ENCODE data around the gene OR2AT4.
"Not testable (repeated sequence)": the region's sequence is repeated elsewhere in the genome, so short reads cannot be mapped to it uniquely, and the experiment has no call there.

Gene OR2AT4

DNA sequence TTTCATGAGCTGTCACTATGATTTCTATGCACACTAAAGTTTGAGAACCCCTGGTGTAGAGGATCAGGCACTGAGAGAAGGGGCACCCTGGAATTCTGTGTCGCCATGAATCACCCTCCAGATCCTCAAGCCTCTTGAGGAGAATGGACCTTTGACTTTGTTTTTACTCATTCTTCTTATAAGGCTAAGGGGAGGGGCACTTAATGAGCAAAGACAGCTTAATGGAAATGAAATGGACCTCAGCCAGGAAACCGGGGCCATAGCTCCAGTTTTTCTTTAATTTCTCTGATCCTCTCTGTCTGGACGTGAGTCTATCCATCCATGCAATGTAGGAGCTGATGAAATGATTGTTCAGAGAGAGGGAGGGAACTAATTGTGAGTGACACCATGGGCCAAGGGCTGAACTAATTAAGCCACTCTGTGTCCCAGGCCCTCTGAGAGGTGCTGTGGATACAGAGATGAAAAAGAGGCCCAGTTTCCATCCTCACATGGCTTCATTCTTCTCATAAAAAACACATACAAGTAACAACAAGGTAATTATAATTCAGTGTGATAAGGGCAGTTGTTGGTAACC is 32.8 kb downstream of the OR2AT4 start:
- no peak for DNase-seq

DNA sequence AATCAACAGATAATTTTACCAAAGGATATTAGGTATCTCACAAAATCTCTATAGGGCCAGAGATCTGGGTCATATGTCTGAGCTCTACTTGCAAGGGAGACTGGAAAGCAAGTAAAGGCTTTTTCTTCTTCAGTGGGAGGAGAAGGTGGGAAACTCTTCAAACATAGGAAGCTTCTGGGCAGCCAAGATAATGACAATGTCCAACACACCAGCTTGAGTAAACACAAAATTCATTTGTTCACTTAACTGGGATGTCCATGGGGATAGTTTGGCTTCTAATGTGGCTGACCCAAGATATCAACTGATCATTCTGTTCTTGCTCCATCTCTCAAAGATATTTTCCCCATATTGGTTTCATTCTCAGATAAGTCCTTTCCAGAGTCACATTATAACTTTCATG is 37.4 kb downstream of the OR2AT4 start:
- no peak for DNase-seq

DNA sequence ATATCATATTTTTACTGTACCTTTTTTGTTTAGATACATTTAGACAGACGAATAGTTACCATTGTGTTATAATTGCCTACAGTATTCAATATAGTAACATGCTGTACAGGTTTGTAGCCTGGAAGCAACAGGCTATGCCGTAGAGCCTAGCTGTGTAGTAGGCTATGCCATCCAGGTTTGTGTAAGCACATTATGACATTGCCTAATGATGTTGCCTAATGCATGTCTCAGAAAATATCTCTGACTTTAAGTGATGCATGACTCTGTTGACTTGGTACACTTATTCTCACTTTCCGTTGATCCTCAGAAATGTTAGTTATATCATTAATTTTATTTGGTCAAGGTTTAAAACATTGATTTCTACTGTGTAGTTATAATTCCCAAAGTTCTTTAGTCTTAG is 39.9 kb downstream of the OR2AT4 start:
- no peak for DNase-seq

DNA sequence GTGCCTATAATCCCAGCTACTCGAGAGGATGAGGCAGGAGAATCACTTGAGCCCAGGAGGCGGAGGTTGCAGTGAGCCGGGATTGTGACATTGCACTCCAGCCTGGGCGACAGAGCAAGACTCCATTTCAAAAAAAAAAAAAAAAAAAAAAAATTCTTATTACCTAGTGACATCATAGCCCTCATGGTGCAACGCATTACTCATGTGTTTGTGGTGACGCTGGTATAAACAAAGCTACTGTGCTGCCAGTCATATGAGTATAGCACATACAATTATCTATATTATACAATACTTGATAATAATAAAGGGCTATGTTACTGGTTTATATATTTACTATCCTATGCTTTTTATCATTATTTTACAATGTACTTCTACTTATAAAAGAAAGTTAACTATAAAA is 41.2 kb downstream of the OR2AT4 start:
- no peak for DNase-seq

DNA sequence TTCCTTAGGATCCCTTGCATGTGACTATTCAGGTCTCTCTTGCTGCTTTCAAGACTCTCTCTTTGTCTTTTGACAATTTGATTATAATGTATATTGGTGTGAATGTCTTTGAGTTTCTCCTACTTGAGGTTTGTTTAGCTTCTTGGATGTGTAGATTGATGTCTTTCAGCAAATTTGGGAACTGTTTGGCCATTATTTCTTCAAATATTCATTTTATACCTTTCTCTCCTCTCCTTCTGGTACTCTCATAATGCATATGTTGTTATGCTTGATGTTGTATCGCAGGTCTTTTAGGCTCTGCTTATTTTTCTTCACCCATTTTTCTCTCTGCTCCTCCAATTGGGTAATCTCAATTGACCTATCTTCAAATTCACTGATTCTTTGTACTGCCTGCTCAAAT is 44.2 kb downstream of the OR2AT4 start:
- DNase-seq, result no peak

DNA sequence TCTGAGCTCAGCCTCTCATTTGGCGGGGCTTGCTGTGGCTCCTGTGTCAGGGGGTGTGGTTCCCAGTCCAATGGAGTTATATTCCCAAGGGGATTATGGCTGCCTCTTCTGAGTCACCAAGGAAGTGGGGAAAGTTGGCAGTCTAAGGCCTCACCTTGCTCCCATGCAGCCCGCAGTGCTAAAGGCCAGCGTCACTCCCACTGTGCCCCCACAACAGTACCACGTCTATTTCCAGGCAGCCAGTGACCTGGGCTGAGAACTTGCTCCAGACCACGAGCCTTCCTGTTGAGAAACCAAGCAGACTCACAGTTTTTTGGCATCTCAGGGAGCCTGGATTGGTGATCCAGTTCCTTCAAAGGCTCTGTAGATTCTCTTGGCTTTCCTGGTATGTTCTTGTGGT is 45.6 kb downstream of the OR2AT4 start:
- no peak for DNase-seq

DNA sequence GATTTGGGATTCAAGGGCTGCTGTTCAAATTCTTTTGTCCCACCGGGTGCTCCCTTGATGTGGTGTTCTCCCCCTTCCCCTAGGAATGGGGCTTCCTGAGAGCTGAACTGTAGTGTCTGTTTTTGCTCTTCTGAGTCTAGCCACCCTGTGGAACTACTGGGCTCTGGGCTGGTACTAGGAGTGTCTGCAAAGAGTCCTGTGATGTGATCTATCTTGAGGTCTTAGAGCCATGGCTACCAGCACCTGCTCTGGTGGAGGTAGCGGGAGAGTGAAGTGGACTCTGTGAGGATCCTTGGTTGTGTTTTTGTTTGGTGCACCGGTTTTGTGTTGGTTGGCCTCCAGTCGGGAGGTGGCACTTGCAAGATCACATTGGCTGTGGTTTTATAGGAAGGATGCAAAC is 46.2 kb downstream of the OR2AT4 start:
- DNase-seq, result no peak

DNA sequence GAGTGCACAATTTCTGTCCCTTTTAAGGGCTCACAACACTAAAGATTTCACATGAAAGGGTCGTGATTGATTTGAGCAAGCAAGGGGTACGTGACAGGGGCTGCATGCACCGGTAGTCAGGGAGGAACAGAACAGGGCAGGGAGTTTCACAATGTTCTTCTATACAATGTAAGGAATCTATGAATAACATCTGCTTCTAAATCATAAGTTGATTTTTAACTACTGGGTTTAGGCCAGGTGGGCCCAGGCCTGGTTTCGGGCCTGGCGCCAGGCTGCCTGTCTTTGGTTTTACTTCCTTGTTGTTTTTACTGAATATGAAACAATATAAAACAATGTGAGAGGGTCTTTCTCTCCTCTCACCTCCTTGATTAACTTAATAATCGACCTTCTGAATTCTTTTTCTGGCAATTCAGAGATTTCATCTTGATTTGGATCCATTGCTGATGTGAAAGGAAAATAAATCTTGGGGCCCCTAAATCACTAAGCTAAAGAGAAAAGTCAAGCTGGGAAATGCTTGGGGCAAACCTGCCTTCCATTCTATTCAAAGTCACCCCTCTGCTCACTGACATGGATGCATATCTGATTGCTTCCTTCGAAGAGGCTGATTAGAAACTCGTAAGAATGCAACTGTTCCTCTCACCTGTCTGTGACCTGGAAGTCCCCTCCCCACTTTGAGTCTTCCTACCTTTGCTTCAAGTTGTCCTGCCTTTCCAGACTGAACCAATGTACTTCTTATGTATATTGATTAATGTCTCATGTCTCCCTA is 47.0 kb downstream of the OR2AT4 start:
- DNase-seq, result not testable (repeated sequence)

DNA sequence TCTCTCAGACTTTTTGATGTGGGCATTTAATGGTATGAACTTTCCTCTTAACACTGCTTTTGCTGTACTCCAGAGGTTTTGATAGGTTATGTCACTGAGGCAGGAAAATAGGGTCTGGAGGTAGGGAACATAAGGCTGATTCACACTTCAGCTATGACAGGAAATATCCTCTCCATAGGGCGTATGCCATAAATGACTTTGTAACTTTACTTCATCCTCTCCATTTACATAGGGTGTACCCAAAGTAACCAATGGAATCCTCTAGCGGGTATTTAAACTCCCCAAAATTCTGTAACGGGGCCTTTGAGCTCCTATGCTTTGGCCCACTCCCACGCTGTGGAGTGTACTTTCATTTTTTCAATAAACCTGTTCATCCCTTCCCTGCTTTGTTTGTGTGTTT is 49.5 kb downstream of the OR2AT4 start:
- no peak for DNase-seq

DNA sequence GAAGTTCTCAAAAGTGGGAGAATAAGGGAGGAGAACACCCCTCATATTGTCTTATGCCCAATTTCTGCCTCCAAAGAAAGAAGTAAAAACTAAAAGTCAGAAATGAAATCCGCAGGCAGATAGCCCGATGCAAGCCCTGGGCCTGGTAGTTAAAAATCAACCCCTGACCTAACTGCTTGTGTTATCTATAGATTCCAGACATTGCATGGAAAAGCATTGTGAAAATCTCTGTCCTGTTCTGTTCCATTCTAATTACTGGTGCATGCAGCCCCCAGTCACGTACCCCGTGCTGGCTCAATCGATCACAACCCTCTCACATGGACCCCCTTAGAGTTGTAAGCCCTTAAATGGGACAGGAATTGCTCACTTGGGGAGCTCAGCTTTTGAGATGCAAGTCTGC is 50.0 kb downstream of the OR2AT4 start:
- not testable (repeated sequence) for DNase-seq

DNA sequence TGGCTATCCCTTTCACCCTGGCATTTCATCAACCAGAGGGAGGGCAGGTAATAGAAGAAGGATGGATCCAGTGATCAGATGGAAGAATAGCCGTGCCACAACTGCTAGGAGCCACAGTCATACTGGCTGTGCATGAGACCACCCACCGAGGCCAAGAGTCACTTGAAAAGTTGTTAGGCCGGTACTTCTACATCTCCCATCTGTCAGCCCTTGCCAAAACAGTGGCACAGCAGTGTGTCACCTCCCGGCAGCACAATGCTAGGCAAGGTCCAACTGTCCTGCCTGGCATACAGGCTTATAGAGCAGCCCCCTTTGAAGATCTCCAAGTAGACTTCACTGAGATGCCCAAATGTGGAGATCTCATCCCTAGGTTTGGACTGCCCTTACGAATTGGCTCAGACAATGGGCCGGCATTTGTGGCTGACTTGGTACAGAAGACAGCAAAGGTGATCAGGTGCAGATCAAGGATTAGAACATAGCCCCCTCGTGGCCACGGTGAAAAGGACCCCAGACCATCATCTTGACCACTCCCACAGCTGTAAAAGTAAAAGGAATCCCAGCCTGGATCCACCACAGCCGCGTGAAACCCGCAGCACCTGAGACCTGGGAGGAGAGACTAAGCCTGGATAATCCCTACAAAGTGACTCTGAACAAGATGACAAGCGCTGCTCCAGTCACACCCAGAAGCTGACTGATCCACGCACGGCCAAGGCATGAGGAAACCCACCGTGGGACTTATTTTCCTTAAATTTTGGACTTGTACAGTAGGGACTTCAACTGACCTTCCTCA is 52.1 kb downstream of the OR2AT4 start:
- not testable (repeated sequence) for DNase-seq

DNA sequence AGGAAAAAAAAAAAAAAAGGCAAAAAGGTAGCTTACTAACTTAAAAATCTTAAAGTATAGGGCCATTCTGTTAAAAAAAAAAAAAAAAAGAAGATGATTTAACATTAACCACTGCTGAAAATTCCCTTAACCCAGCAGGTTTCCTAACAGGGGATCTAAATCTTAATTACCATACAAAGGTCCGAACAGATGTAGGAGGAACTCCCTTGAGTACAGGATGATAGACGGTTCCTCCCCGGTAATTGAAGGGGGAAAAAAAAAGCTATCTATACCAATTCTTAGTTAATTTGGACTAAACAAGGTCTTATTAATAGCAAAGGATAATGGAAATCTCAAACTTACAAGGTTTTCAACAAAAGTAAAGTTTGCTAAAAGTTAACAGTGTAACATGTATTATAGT is 54.9 kb downstream of the OR2AT4 start:
- DNase-seq, result not testable (repeated sequence)

DNA sequence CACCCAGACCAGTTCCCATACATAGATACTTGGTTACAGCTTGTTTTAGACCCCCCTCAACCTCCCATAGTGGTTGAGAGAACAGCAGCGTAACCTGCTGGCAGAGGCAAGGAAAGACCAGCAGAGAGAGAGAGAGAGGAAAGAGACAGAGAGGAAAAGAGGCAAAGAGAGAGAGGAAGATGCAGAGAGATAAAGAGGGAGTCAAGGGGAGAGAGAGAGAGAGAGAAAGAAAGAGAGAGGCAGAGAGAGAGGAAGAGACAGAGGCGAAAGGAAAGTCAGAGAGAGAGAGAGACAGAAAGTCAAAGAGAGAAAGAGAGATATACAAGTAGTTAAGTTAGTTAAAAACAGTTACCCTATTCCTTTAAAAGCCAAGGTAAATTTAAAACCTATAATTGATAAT is 55.4 kb downstream of the OR2AT4 start:
- DNase-seq, result no peak

DNA sequence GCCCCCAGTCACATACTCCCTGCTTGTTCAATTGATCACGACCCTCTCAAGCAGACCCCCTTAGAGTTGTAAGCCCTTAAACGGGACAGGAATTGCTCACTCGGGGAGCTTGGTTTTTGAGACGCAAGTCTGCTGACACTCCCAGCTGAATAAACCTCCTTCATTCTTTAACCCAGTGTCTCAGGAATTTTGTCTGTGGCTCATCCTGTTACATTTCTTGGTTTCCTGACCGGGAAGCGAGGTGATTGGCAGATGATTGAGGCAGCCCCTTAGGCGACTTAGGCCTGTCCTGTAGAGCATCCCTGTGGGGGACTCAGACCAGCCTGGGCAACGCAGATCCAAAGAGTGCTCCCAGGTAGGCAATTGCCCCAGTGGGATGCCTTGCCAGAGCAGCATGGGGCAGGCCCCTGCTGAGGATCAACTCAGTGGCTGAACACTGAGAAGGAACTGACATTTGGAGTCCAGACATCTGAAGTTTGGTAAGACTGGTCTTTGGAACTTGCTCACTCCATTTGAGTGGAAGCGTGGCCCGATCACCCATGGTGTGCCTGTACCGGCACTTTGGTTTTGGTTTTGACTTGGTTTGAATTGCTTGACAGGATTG is 56.4 kb downstream of the OR2AT4 start:
- DNase-seq, result no peak

DNA sequence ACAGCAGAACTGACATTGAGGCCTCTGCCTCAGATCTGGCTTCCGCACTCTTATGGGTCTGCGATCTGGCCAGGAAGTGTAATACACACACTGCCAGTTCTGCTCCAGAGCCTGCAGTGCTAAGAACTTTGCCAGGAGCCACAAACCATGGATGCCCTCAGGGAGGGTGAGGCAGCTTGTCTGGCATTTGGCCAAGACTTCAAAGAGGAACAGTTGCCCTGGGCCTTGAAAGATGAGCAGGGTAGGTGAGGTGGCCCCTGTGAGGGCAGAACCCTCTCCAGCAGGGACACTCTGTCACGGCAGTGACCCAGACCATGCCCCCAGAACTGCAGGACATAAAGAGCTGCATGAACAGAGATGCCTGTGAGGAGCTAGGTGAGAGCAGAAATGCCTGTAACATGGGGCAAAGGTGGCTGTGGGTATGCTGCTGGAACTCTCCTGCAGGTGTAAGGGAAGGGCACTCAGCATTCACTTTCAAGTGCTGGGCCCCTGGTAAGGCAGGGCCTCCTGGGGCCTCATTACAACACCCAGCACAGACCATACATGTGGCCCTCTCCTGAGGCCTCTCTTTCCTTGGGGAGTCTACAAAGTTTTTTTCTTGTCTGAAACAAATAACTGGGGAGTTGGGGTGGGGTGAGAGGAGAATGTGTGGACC is 60.6 kb downstream of the OR2AT4 start:
- no peak for DNase-seq

DNA sequence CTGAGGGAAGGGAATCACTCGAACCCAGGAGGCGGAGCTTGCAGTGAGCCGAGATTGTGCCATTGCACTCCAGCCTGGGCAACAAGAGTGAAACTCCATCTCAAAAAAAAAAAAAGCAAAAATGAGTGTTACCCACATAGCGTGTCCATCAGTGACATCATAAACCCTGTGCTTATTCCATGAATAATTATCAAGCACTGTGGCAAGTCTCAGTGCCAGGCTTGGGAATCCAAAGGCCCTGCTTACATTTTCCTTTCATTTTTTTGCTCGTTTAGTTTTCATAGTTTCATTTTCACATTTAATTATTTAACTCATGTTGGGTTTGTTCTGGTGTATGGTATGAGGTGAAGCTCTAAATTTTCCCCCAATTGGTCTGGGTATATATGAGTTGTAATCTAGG is 61.4 kb downstream of the OR2AT4 start:
- DNase-seq, result no peak

DNA sequence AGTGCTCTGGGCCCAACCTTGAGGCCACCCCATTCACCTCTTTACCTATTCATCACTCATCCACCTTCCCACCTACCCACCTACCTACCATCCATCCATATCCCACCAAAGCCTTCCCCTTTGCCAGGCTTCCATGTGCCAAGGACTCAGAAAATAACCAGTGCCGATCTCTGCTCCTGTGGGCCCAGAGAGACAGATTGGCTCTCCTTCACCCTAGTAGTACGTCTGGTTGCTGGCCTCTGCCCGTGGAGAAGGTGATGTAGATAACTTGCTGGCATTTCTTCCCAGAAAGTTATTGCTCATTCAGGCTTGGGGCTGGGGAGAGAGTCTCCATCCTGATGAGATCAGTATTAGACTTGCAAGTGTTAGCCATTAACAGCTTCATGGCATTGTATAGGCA is 62.8 kb downstream of the OR2AT4 start:
- DNase-seq, result no peak

DNA sequence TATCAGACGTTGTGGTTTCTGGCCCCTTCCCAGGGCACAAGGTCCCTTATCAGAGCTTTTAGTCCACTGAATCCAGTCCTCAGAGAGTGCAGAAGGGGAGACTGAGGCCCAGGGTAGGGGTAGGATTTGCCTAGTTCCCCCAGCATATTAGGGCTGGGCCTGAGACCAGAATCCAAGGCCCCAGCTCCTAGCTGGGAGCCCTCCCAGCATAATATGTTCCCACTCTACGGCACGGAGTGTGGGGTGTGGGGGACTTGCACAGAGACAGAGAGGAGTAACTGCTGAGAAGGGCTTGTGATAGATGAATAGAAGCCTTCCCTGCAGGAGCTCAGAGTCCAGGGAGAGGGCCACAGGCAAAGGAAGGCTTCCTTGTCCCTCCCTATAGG is 64.1 kb downstream of the OR2AT4 start:
- DNase-seq, result no peak

DNA sequence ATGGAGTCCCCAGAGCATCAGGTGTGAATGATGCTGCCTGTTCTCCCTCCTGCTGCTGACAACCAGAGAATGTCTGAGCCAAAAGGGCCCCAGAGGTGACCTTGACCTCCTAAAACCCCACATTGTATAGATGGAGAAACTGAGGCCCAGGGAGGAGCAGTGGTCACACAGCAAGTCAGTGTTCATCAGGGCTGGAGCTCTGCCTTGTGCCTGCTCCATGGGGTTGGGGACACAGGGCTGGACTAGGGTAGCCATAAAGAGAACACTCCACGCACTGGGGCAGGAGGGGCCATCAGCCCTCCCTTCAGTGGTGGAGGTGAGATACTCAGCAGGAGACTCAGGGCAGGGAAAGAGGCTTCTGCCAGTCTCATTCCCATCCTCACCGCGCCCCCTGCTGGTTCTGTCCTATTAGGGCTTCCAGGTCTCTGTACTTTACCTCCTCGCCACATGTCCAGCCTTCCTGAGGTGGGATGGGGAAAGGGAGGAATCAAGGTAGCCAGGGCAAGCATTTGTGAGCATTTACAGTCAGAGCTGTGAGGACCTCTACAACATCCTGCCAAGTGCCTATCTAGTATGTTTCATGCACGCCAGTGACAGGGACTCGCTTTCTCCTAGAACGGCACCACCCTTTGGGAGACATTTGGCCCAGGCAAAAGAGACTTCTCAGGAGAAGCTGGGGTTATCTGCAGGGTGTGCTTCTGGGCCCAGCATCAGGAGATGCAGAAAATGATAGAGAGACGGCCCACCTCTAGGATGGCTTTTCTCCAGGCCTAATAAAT is 64.7 kb downstream of the OR2AT4 start:
- peak; percentile 16 to 53 (median 34) for DNase-seq

All from activated CD4-positive, CD25-positive, alpha-beta regulatory T cell (primary cell).